HEK293T (cell line): Measurements from ENCODE around the gene TMEM98.
"Not testable (repeated sequence)": the region's sequence is repeated elsewhere in the genome, so short reads cannot be mapped to it uniquely, and the experiment has no call there.

Source experiments
- CTCF ChIA-PET: fragments of 350-600 bp; formaldehyde crosslinking; extraction: SDS; loops from one replicate; lab custom pipeline; 2021; ENCODE audit warnings: antibody characterized with exemption, inconsistent platforms; lab: Yijun Ruan, JAX
- POLR2A ChIA-PET: fragments of 350-600 bp; formaldehyde crosslinking; extraction: SDS; loops from one replicate; lab custom pipeline; 2020; ENCODE audit warnings: antibody characterized with exemption, inconsistent platforms; lab: Yijun Ruan, JAX
- DNase-seq: peaks from one replicate; pipeline ENCODE4 v3.0.0; 2012; ENCODE audit warnings: mixed read lengths; ENCODE audit errors: extremely low spot score
- ARNT ChIP-seq: fragments of 450-650 bp; IDR thresholded peaks from 2 replicates; pipeline ENCODE4 v1.6.1; 2017; ENCODE audit warnings: mild to moderate bottlenecking
- BHLHE40 ChIP-seq: fragments of 450-650 bp; IDR thresholded peaks from 2 replicates; pipeline ENCODE4 v1.6.1; 2016; ENCODE audit warnings: mild to moderate bottlenecking, moderate library complexity, borderline replicate concordance
- CTBP1 ChIP-seq: fragments of 450-650 bp; IDR thresholded peaks from 2 replicates; pipeline ENCODE4 v1.6.1; 2016; ENCODE audit warnings: borderline replicate concordance
- ELF4 ChIP-seq: fragments of 450-650 bp; IDR thresholded peaks from 2 replicates; pipeline ENCODE4 v1.6.1; 2017; ENCODE audit warnings: antibody characterized with exemption
- FOXA1 ChIP-seq: fragments of 450-650 bp; IDR thresholded peaks from 2 replicates; pipeline ENCODE4 v1.6.1; 2016; ENCODE audit warnings: mild to moderate bottlenecking
- FOXK2 ChIP-seq: fragments of 450-650 bp; IDR thresholded peaks from 2 replicates; pipeline ENCODE4 v1.6.1; 2016; ENCODE audit warnings: mild to moderate bottlenecking
- FOXM1 ChIP-seq: fragments of 450-650 bp; IDR thresholded peaks from 2 replicates; pipeline ENCODE4 v1.6.1; 2017; ENCODE audit warnings: mild to moderate bottlenecking, borderline replicate concordance
- HDGF ChIP-seq: fragments of 450-650 bp; IDR thresholded peaks from 2 replicates; pipeline ENCODE4 v1.6.1; 2017; ENCODE audit warnings: antibody characterized with exemption, borderline replicate concordance
- L3MBTL2 ChIP-seq: fragments of 450-650 bp; conservative IDR thresholded peaks from 2 replicates; pipeline ENCODE4 v1.6.1; 2016; ENCODE audit warnings: mild to moderate bottlenecking
- LEF1 ChIP-seq: fragments of 450-650 bp; IDR thresholded peaks from 2 replicates; pipeline ENCODE4 v1.6.1; 2017; ENCODE audit warnings: mild to moderate bottlenecking, borderline replicate concordance
- NFRKB ChIP-seq: fragments of 450-650 bp; IDR thresholded peaks from 2 replicates; pipeline ENCODE4 v1.6.1; 2016; ENCODE audit warnings: mild to moderate bottlenecking, moderate library complexity
- SP1 ChIP-seq: fragments of 450-650 bp; IDR thresholded peaks from 2 replicates; pipeline ENCODE4 v1.6.1; 2017
- SUZ12 ChIP-seq: fragments of 450-650 bp; IDR thresholded peaks from 2 replicates; pipeline ENCODE4 v1.6.1; 2016; ENCODE audit warnings: mild to moderate bottlenecking
- TARDBP ChIP-seq: fragments of 450-650 bp; IDR thresholded peaks from 2 replicates; pipeline ENCODE4 v1.6.1; 2016
- ZNF384 ChIP-seq: fragments of 450-650 bp; IDR thresholded peaks from 2 replicates; pipeline ENCODE4 v1.6.1; 2016
- TF ChIP-seq, protein P1 (sequence below): fragments of 450-650 bp; IDR thresholded peaks from 2 replicates; pipeline ENCODE4 v1.6.1; 2016

The TMEM98 gene

GRCh38 chr17:32985050-32985756 lies 57.2 kb downstream of the TMEM98 start:
- ChIA-PET POLR2A (no interaction called here), CTCF (no interaction called here)
- no peak for DNase-seq
- TF ChIP-seq SUZ12 (no peak), CTBP1 (no peak), FOXM1 (no peak), SP1 (no peak), LEF1 (no peak), NFRKB (no peak), ZNF384 (no peak), ELF4 (no peak), HDGF (no peak), BHLHE40 (no peak), FOXA1 (no peak)
- TF ChIP-seq, protein P1, sequence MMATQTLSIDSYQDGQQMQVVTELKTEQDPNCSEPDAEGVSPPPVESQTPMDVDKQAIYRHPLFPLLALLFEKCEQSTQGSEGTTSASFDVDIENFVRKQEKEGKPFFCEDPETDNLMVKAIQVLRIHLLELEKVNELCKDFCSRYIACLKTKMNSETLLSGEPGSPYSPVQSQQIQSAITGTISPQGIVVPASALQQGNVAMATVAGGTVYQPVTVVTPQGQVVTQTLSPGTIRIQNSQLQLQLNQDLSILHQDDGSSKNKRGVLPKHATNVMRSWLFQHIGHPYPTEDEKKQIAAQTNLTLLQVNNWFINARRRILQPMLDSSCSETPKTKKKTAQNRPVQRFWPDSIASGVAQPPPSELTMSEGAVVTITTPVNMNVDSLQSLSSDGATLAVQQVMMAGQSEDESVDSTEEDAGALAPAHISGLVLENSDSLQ, result no peak

GRCh38 chr17:32987453-32987805 lies 59.5 kb downstream of the TMEM98 start:
- POLR2A ChIA-PET, DNase-seq, CTCF ChIA-PET: not testable (repeated sequence)

DNA sequence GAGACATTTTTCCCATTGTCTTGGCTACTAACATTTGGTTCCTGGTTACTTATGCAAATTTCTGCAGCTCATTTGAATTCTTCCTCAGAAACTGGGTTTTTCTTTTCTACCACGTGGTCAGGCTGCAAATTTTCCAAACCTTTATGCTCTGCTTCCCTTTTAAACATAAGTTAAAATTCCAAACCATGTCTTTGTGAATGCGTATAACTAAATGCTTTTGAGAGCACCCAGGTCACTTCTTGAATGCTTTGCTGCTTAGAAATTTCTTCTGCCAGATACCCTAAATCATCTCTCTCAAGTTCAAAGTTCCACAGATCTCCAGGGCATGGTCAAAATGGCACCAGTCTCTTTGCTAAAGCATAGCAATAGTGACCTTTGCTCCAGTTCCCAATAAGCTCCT lies 59.9 kb downstream of the TMEM98 start:
- DNase-seq, POLR2A ChIA-PET, CTCF ChIA-PET: not testable (repeated sequence)

GRCh38 chr17:32988481-32989101 lies 60.6 kb downstream of the TMEM98 start:
- no peak for DNase-seq
- no peak for TF ChIP-seq SP1
- no peak for TF ChIP-seq FOXA1
- TF ChIP-seq BHLHE40, result no peak
- TF ChIP-seq FOXM1, result no peak
- TF ChIP-seq, protein P1, result no peak
- TF ChIP-seq NFRKB, result no peak
- no peak for TF ChIP-seq ZNF384
- no peak for TF ChIP-seq ARNT
- ChIA-PET CTCF (interaction anchor here (1.3 kb wide), 1 partner anchor 10 kb away, joined by 3 read pairs; no protein-coding TSS in a partner anchor), POLR2A (no interaction called here)

- TF ChIP-seq SUZ12, result no peak
- no peak for TF ChIP-seq TARDBP
- no peak for TF ChIP-seq FOXK2
- no peak for TF ChIP-seq CTBP1
- no peak for TF ChIP-seq ELF4
- TF ChIP-seq FOXA1, result no peak
- no peak for TF ChIP-seq HDGF
- TF ChIP-seq FOXM1, result no peak
- TF ChIP-seq, protein P1, result no peak
- ChIA-PET CTCF (no interaction called here), POLR2A (no interaction called here)
- no peak for DNase-seq
Measured at GRCh38 chr17:32992321-32993033, 64.5 kb downstream of the TMEM98 start.

- ChIA-PET CTCF (no interaction called here), POLR2A (no interaction called here)
- no peak for DNase-seq
- TF ChIP-seq HDGF (no peak), LEF1 (no peak), FOXK2 (no peak), ELF4 (no peak), L3MBTL2 (no peak), NFRKB (no peak), TARDBP (no peak), ARNT (no peak), FOXA1 (no peak), ZNF384 (no peak), CTBP1 (no peak), BHLHE40 (no peak), SP1 (no peak), SUZ12 (no peak), FOXM1 (no peak)
- TF ChIP-seq, protein P1, result no peak
Measured at GRCh38 chr17:32993977-32994376, 66.0 kb downstream of the TMEM98 start.
